HCT116 (cell line): Measurements from ENCODE around the gene GPI. TPM values are rescaled to one million over a fixed set of nuclear protein-coding genes. Genes with fewer than 3 reads are reported as not detected.
A peak's percentile ranks its signal among the peaks of the same experiment; 100 is the strongest.

Experiments used
- ATAC-seq: fragments of 200-7000 bp; cut with Tn5 transposase; 2 replicates; pipeline ENCODE4 v1.9.1; 2020; ENCODE audit warnings: mild to moderate bottlenecking, moderate library complexity
- BruUV-seq: library from RNA; stranded (reverse); fragments of 400-500 nt; replicated peaks from 2 replicates; lab custom pipeline; 2021; lab: Mats Ljungman, UMichigan
- CTCF ChIA-PET: fragments of 300-600 bp; sonication (Branson Sonifier 250); formaldehyde crosslinking; loops from one replicate; lab custom pipeline; 2021; ENCODE audit warnings: antibody characterized with exemption; lab: Charles Lee
- POLR2A ChIA-PET: fragments of 300-600, 350-600 bp; sonication (Branson Sonifier 250); formaldehyde crosslinking; loops from one replicate; lab custom pipeline; 2021; ENCODE audit warnings: antibody characterized with exemption; lab: Charles Lee
- RAD21 ChIA-PET, 2 experiments: fragments of 300-600 bp; sonication (Branson Sonifier 250); formaldehyde crosslinking; loops; one replicate each; lab custom pipeline; 2023; ENCODE audit warnings: low total read pairs in 2 of 2; ENCODE audit not compliant: uncharacterized antibody in 2 of 2, unreplicated experiment in 2 of 2, low non-redundant PET in 1 of 2; lab: Charles Lee
- DNase-seq: peaks from one replicate; pipeline ENCODE4 v3.0.0-alpha.2; 2010; ENCODE audit warnings: low read depth, low spot score
- H2AFZ ChIP-seq: fragments of 200-600 bp; shearing (Covaris generic), sonication (generic); 2 replicates; pipeline ENCODE4 v1.6.1; 2017; ENCODE audit warnings: low read depth, mixed run types, mixed read lengths, antibody characterized with exemption, low read length; ENCODE audit not compliant: poor library complexity, severe bottlenecking
- H3K27ac ChIP-seq: 2 replicates; pipeline ENCODE4 v1.5.1; 2012; ENCODE audit warnings: low read depth, low read length
- H3K27me3 ChIP-seq: fragments of 200-600 bp; sonication (generic); 2 replicates; pipeline ENCODE4 v1.6.1; 2016; ENCODE audit warnings: mixed run types, low read length, mixed read lengths; ENCODE audit not compliant: insufficient read depth
- H3K36me3 ChIP-seq, 2 experiments: fragments of 200-500 bp in 1 of 2; fragments of 200-600 bp in 1 of 2; sonication (Bioruptor generic) in 1 of 2; sonication (generic) in 1 of 2; 2 replicates each; pipeline versions ENCODE4 v1.5.1 to v1.6.1; 2014 to 2016; ENCODE audit warnings: low read length in 2 of 2, inconsistent platforms in 1 of 2, mixed read lengths in 1 of 2, mixed run types in 1 of 2; ENCODE audit not compliant: insufficient read depth in 2 of 2, control insufficient read depth in 1 of 2
- H3K4me1 ChIP-seq, 2 experiments: fragments of 200-600 bp in 1 of 2; sonication (generic) in 1 of 2; 2 replicates each; pipeline versions ENCODE4 v1.5.1 to v1.6.1; 2012 to 2017; ENCODE audit warnings: low read length in 2 of 2, inconsistent platforms in 1 of 2, mild to moderate bottlenecking in 1 of 2, mixed read lengths in 1 of 2, mixed run types in 1 of 2, moderate library complexity in 1 of 2; ENCODE audit not compliant: insufficient read depth in 2 of 2, control insufficient read depth in 1 of 2
- H3K4me2 ChIP-seq: fragments of 200-600 bp; sonication (generic); 2 replicates; pipeline ENCODE4 v1.6.1; 2017; ENCODE audit warnings: mixed run types, low read length, mixed read lengths
- H3K4me3 ChIP-seq, 2 experiments: fragments of 200-600 bp in 1 of 2; sonication (generic) in 1 of 2; replicated peaks in 1 of 2; 2 replicates each; pipeline ENCODE4 v1.5.1; 2011 to 2016; ENCODE audit warnings: low read length in 2 of 2, control low read depth in 1 of 2, low read depth in 1 of 2, mild to moderate bottlenecking in 1 of 2, mixed read lengths in 1 of 2, mixed run types in 1 of 2
- H3K79me2 ChIP-seq: fragments of 200-600 bp; sonication (generic); 2 replicates; pipeline ENCODE4 v1.6.1; 2017; ENCODE audit warnings: mild to moderate bottlenecking, mixed run types, low read length, moderate library complexity, mixed read lengths; ENCODE audit not compliant: insufficient read depth
- H3K9ac ChIP-seq: fragments of 200-600 bp; sonication (generic); 2 replicates; pipeline ENCODE4 v1.6.1; 2016; ENCODE audit warnings: low read length, mixed read lengths
- H3K9me2 ChIP-seq: fragments of 200-600 bp; sonication (generic), shearing (Covaris generic); 2 replicates; pipeline ENCODE4 v1.6.1; 2017; ENCODE audit warnings: mixed run types, mild to moderate bottlenecking, moderate library complexity; ENCODE audit not compliant: insufficient read depth
- H3K9me3 ChIP-seq, 2 experiments: fragments of 200-500 bp in 1 of 2; fragments of 200-600 bp in 1 of 2; sonication (Bioruptor generic) in 1 of 2; sonication (generic) in 1 of 2; 2 replicates each; pipeline ENCODE4 v1.6.1; 2014 to 2017; ENCODE audit warnings: low read length in 2 of 2, mixed read lengths in 2 of 2, inconsistent platforms in 1 of 2, low read depth in 1 of 2, mild to moderate bottlenecking in 1 of 2, mixed run types in 1 of 2, moderate library complexity in 1 of 2; ENCODE audit not compliant: control insufficient read depth in 1 of 2, insufficient read depth in 1 of 2
- H4K20me1 ChIP-seq: fragments of 200-600 bp; sonication (generic), shearing (Covaris generic); 2 replicates; pipeline ENCODE4 v1.6.1; 2017; ENCODE audit warnings: mixed run types, mild to moderate bottlenecking, moderate library complexity; ENCODE audit not compliant: insufficient read depth
- ATF3 ChIP-seq: IDR thresholded peaks from 2 replicates; pipeline ENCODE4 v1.6.1; 2012
- CEBPB ChIP-seq: IDR thresholded peaks from 2 replicates; pipeline ENCODE4 v1.6.1; 2012; ENCODE audit warnings: low read depth
- EZH2 ChIP-seq: fragments of 200-600 bp; sonication (generic); IDR thresholded peaks from 2 replicates; pipeline ENCODE4 v1.6.1; 2017; ENCODE audit warnings: antibody characterized with exemption, mixed run types
- EZH2phosphoT487 ChIP-seq: fragments of 200-600 bp; IDR thresholded peaks from 2 replicates; pipeline ENCODE4 v1.6.1; 2018; ENCODE audit warnings: antibody characterized with exemption, borderline replicate concordance
- FOSL1 ChIP-seq: IDR thresholded peaks from 2 replicates; pipeline ENCODE4 v1.6.1; 2012; ENCODE audit warnings: low read depth
- JUND ChIP-seq: IDR thresholded peaks from 2 replicates; pipeline ENCODE4 v1.6.1; 2012
- POLR2A ChIP-seq: IDR thresholded peaks from 2 replicates; pipeline ENCODE4 v1.7.0; 2011; ENCODE audit warnings: borderline replicate concordance; ENCODE audit not compliant: insufficient read depth, insufficient read length; ENCODE audit errors: extremely low read depth
- POLR2AphosphoS5 ChIP-seq: IDR thresholded peaks from 2 replicates; pipeline ENCODE4 v1.6.1; 2011; ENCODE audit warnings: mild to moderate bottlenecking, low read depth, low read length, moderate library complexity
- REST ChIP-seq: IDR thresholded peaks from 2 replicates; pipeline ENCODE4 v1.6.1; 2012; ENCODE audit warnings: low read depth
- SP1 ChIP-seq: IDR thresholded peaks from 2 replicates; pipeline ENCODE4 v1.6.1; 2012; ENCODE audit warnings: low read depth
- SRF ChIP-seq: IDR thresholded peaks from 2 replicates; pipeline ENCODE4 v1.6.1; 2012; ENCODE audit warnings: low read depth
- TCF7L2 ChIP-seq: IDR thresholded peaks from 2 replicates; pipeline ENCODE4 v1.7.0; 2011; ENCODE audit warnings: borderline replicate concordance, inconsistent platforms; ENCODE audit not compliant: insufficient read depth, insufficient read length; ENCODE audit errors: extremely low read depth
- ZFX ChIP-seq: fragments of 450-650 bp; IDR thresholded peaks from 2 replicates; pipeline ENCODE4 v1.6.1; 2017
- intact Hi-C: fragments of 100-400 bp; cut with micrococcal nuclease; formaldehyde crosslinking; loops from 2 replicates; pipeline ENCODE4 v1.10.0; 2022
- total RNA-seq: library from RNA; stranded (reverse); gene quantifications from one replicate; pipeline ENCODE4 v1.2.1, GENCODE V29; 2021; ENCODE audit not compliant: unreplicated experiment

The GPI gene
- total RNA-seq, 1 experiment from 2014 or later, result 787 TPM

GRCh38 chr19:34366738-34367623 is 2.0 kb downstream of the GPI start:
- H3K4me1 ChIP-seq, result peaks cover 14 to 28% of the 10 kb centered on the region in 2 experiments; a peak in 3 of 4 replicates
- ChIA-PET RAD21 (no interaction called here), POLR2A (no interaction called here), CTCF (no interaction called here)
- H3K4me2 ChIP-seq, result peak overlapping the region; percentile 97
- no peak overlapping the region for H3K9ac ChIP-seq
- peak overlapping the region; percentile 91; the same call in 1 of the 2 replicates for H3K27ac ChIP-seq
- H3K36me3 ChIP-seq, result peaks cover 38 to 46% of the 10 kb centered on the region in 2 experiments; a peak in 3 of 4 replicates
- peaks cover 67% of the 10 kb centered on the region for H3K79me2 ChIP-seq
- intact Hi-C loops, result no loop called here
- peak overlapping the region; percentile 94 to 99 for H3K4me3 ChIP-seq
- H4K20me1 ChIP-seq, result 0 out of 2 replicates have a peak, but pooled peaks cover 6% of the 10 kb centered on the region
- no peak for DNase-seq
- H3K27me3 ChIP-seq, result no peaks in the 10 kb centered on the region
- H3K9me2 ChIP-seq, result no peaks in the 10 kb centered on the region
- no peak for ATAC-seq
- no TSS peak for BruUV-seq
- H2AFZ ChIP-seq, result no peak overlapping the region
- no peaks in the 10 kb centered on the region for H3K9me3 ChIP-seq
- TF ChIP-seq POLR2A (no peak), FOSL1 (no peak), EZH2 (no peak), EZH2phosphoT487 (no peak)

GRCh38 chr19:34367624-34367957 is 2.6 kb downstream of the GPI start:
- ChIA-PET RAD21 (no interaction called here), CTCF (interaction anchor here (1.9 kb wide), 1 partner anchor 8 kb away, joined by 6 read pairs; no protein-coding TSS in a partner anchor), POLR2A (no interaction called here)
- DNase-seq (no peak), ATAC-seq (no peak)
- Histone ChIP-seq H3K36me3 (peaks cover 42 to 51% of the 10 kb centered on the region in 2 experiments; a peak in 3 of 4 replicates), H3K27ac (no peak overlapping the region), H4K20me1 (0 out of 2 replicates have a peak, but pooled peaks cover 6% of the 10 kb centered on the region), H3K79me2 (peaks cover 73% of the 10 kb centered on the region), H3K4me1 (peaks cover 14 to 28% of the 10 kb centered on the region in 2 experiments; a peak in 3 of 4 replicates), H3K4me3 (no peak overlapping the region), H3K9me3 (no peaks in the 10 kb centered on the region), H3K4me2 (no peak overlapping the region), H2AFZ (no peak overlapping the region), H3K9ac (no peak overlapping the region), H3K27me3 (no peaks in the 10 kb centered on the region), H3K9me2 (no peaks in the 10 kb centered on the region)
- BruUV-seq, result no TSS peak
- intact Hi-C loops, result no loop called here
- TF ChIP-seq REST (no peak), TCF7L2 (no peak), ZFX (no peak), JUND (no peak), SP1 (no peak), CEBPB (no peak), POLR2AphosphoS5 (no peak), POLR2A (no peak), ATF3 (no peak), SRF (no peak)
